H9 (cell line): Measurements from ENCODE around the gene KHSRP. TPM values are rescaled to one million over a fixed set of nuclear protein-coding genes. Genes with fewer than 3 reads are reported as not detected.
A peak's percentile ranks its signal among the peaks of the same experiment; 100 is the strongest.

Source experiments
- DNase-seq: peaks from one replicate; pipeline ENCODE4 v3.0.0-alpha.2; 2017
- H2AFZ ChIP-seq: one replicate; pipeline ENCODE4 v1.6.1; 2013; ENCODE audit warnings: mild to moderate bottlenecking, low read length, control low read depth, moderate library complexity
- H2AK5ac ChIP-seq: 2 replicates; pipeline ENCODE4 v1.6.1; 2013; ENCODE audit warnings: low read length, control low read depth, mixed read lengths; ENCODE audit not compliant: insufficient read length
- H2BK120ac ChIP-seq: one replicate; pipeline ENCODE4 v1.6.1; 2013; ENCODE audit warnings: low read depth, mild to moderate bottlenecking, low read length, control low read depth, inconsistent platforms; ENCODE audit not compliant: poor library complexity, severe bottlenecking
- H2BK12ac ChIP-seq: 2 replicates; pipeline ENCODE4 v1.6.1; 2013; ENCODE audit warnings: low read length, control low read depth, mixed read lengths, low read depth; ENCODE audit not compliant: insufficient read length
- H2BK15ac ChIP-seq: 2 replicates; pipeline ENCODE4 v1.6.1; 2013; ENCODE audit warnings: low read depth, low read length, control low read depth
- H2BK20ac ChIP-seq: one replicate; pipeline ENCODE4 v1.6.1; 2013; ENCODE audit warnings: low read depth, mild to moderate bottlenecking, low read length, control low read depth, inconsistent platforms; ENCODE audit not compliant: poor library complexity, severe bottlenecking
- H2BK5ac ChIP-seq: 2 replicates; pipeline ENCODE4 v1.6.1; 2013; ENCODE audit warnings: low read length, control low read depth, mixed read lengths; ENCODE audit not compliant: insufficient read length
- H3K14ac ChIP-seq: 2 replicates; pipeline ENCODE4 v1.6.1; 2013; ENCODE audit warnings: low read length, control low read depth; ENCODE audit not compliant: insufficient read depth
- H3K18ac ChIP-seq: 2 replicates; pipeline ENCODE4 v1.6.1; 2013; ENCODE audit warnings: low read depth, mild to moderate bottlenecking, mixed read lengths, low read length, control low read depth; ENCODE audit not compliant: insufficient read length
- H3K23ac ChIP-seq: 2 replicates; pipeline ENCODE4 v1.6.1; 2013; ENCODE audit warnings: low read length, control low read depth, mixed read lengths, low read depth; ENCODE audit not compliant: insufficient read length
- H3K23me2 ChIP-seq: 2 replicates; pipeline ENCODE4 v1.6.1; 2013; ENCODE audit warnings: low read depth, mild to moderate bottlenecking, mixed read lengths, low read length, control low read depth; ENCODE audit not compliant: insufficient read length, poor library complexity, severe bottlenecking
- H3K27ac ChIP-seq: 2 replicates; pipeline ENCODE4 v1.5.1; 2013; ENCODE audit warnings: low read length, control low read depth, mixed read lengths, low read depth; ENCODE audit not compliant: insufficient read length
- H3K27me3 ChIP-seq: 2 replicates; pipeline ENCODE4 v1.6.1; 2013; ENCODE audit warnings: low read length, control low read depth, inconsistent platforms; ENCODE audit not compliant: insufficient read depth
- H3K4ac ChIP-seq: 2 replicates; pipeline ENCODE4 v1.6.1; 2013; ENCODE audit warnings: low read depth, mild to moderate bottlenecking, control low read depth, inconsistent platforms, low read length, moderate library complexity
- H3K4me1 ChIP-seq: 2 replicates; pipeline ENCODE4 v1.6.1; 2013; ENCODE audit warnings: low read length, control low read depth, inconsistent platforms; ENCODE audit not compliant: insufficient read depth
- H3K4me2 ChIP-seq: 2 replicates; pipeline ENCODE4 v1.6.1; 2013; ENCODE audit warnings: low read length, control low read depth, mixed read lengths; ENCODE audit not compliant: insufficient read length, insufficient read depth
- H3K56ac ChIP-seq: 2 replicates; pipeline ENCODE4 v1.6.1; 2013; ENCODE audit warnings: low read depth, mild to moderate bottlenecking, mixed read lengths, low read length, control low read depth; ENCODE audit not compliant: insufficient read length
- H3K79me1 ChIP-seq: 2 replicates; pipeline ENCODE4 v1.6.1; 2013; ENCODE audit warnings: low read depth, mild to moderate bottlenecking, moderate library complexity, low read length, control low read depth, inconsistent platforms; ENCODE audit not compliant: insufficient read depth, poor library complexity, severe bottlenecking
- H3K79me2 ChIP-seq: 2 replicates; pipeline ENCODE4 v1.6.1; 2013; ENCODE audit warnings: low read length, control low read depth, inconsistent platforms; ENCODE audit not compliant: insufficient read depth
- H3K9ac ChIP-seq: 2 replicates; pipeline ENCODE4 v1.6.1; 2013; ENCODE audit warnings: low read length, control low read depth, mixed read lengths; ENCODE audit not compliant: insufficient read length; ENCODE audit errors: extremely low read depth
- H3K9me3 ChIP-seq: one replicate; pipeline ENCODE4 v1.6.1; 2013; ENCODE audit warnings: low read depth, low read length, inconsistent platforms; ENCODE audit not compliant: control insufficient read depth
- H3T11ph ChIP-seq: one replicate; pipeline ENCODE4 v1.6.1; 2013; ENCODE audit warnings: mild to moderate bottlenecking, low read length, control low read depth, inconsistent platforms
- H4K20me1 ChIP-seq: one replicate; pipeline ENCODE4 v1.6.1; 2013; ENCODE audit not compliant: control insufficient read depth, insufficient read length, insufficient read depth
- H4K5ac ChIP-seq: 2 replicates; pipeline ENCODE4 v1.6.1; 2013; ENCODE audit warnings: low read depth, mild to moderate bottlenecking, mixed read lengths, low read length, control low read depth; ENCODE audit not compliant: insufficient read length
- H4K8ac ChIP-seq: replicated peaks from 2 replicates; pipeline ENCODE4 v1.6.1; 2013; ENCODE audit warnings: low read length, control low read depth, mixed read lengths, low read depth; ENCODE audit not compliant: insufficient read length
- H4K91ac ChIP-seq: 2 replicates; pipeline ENCODE4 v1.6.1; 2013; ENCODE audit warnings: low read depth, mild to moderate bottlenecking, moderate library complexity, mixed read lengths, low read length, control low read depth; ENCODE audit not compliant: insufficient read length
- H3K27ac Mint-ChIP-seq, 3 experiments: 2 replicates in 2 of 3; 3 replicates in 1 of 3; pipeline ENCODE4 v1.8.0; 2020 to 2021; ENCODE audit warnings: mixed read lengths in 3 of 3, mild to moderate bottlenecking in 1 of 3, moderate library complexity in 1 of 3
- H3K27me3 Mint-ChIP-seq: 2 replicates; pipeline ENCODE4 v1.8.0; 2021; ENCODE audit warnings: low read depth, mild to moderate bottlenecking, moderate library complexity, mixed read lengths
- H3K36me3 Mint-ChIP-seq, 3 experiments: 2 replicates in 2 of 3; 3 replicates in 1 of 3; pipeline ENCODE4 v1.8.0; 2020 to 2021; ENCODE audit warnings: low read depth in 3 of 3, mixed read lengths in 3 of 3; ENCODE audit not compliant: insufficient read depth in 1 of 3
- H3K4me1 Mint-ChIP-seq, 2 experiments: 2 replicates each; pipeline ENCODE4 v1.8.0; 2020; ENCODE audit warnings: mixed read lengths in 2 of 2
- H3K4me3 Mint-ChIP-seq, 2 experiments: 2 replicates in 1 of 2; 3 replicates in 1 of 2; pipeline ENCODE4 v1.8.0; 2020 to 2021; ENCODE audit warnings: mild to moderate bottlenecking in 2 of 2, mixed read lengths in 2 of 2, moderate library complexity in 1 of 2
- H3K9me3 Mint-ChIP-seq, 2 experiments: 2 replicates in 1 of 2; 3 replicates in 1 of 2; pipeline ENCODE4 v1.8.0; 2020; ENCODE audit warnings: mild to moderate bottlenecking in 2 of 2, mixed read lengths in 2 of 2, moderate library complexity in 1 of 2
- CTCF ChIP-seq: fragments of 200-600 bp; sonication (generic); conservative IDR thresholded peaks from 3 replicates; pipeline ENCODE4 v1.8.0; 2021; ENCODE audit warnings: antibody characterized with exemption, mild to moderate bottlenecking
- WGBS: extraction: QIAGEN DNeasy Blood & Tissue Kit; methylation state at CpG from one replicate; pipeline ENCODE4 v1.1.7; 2013; ENCODE audit warnings: missing lambda C conversion rate, low lambda C conversion rate, mixed read lengths; ENCODE audit not compliant: insufficient read length; ENCODE audit errors: extremely low coverage; 5-methylcytosine and 5-hydroxymethylcytosine counted together
- total RNA-seq: library from RNA; stranded (reverse); gene quantifications from 2 replicates; pipeline ENCODE4 v1.2.1, GENCODE V29; 2021

The KHSRP gene
- total RNA-seq, 1 experiment from 2014 or later, result 602 TPM

- Histone ChIP-seq H4K20me1 (peaks cover 2% of the 10 kb centered on the region), H2BK15ac (no peak overlapping the region), H4K91ac (no peak overlapping the region), H3K4me2 (no peak overlapping the region), H2BK12ac (no peak overlapping the region), H4K5ac (no peak overlapping the region), H3K4ac (no peak overlapping the region), H3K56ac (no peak overlapping the region), H3K23ac (no peak overlapping the region), H3K9ac (no peak overlapping the region), H2BK5ac (no peak overlapping the region), H3K14ac (no peak overlapping the region), H4K8ac (no peak overlapping the region), H2AK5ac (no peak overlapping the region), H3K27ac (no peak overlapping the region), H3K9me3 (no peaks in the 10 kb centered on the region), H3K79me2 (no peaks in the 10 kb centered on the region), H3T11ph (no peak overlapping the region), H3K18ac (no peak overlapping the region), H2AFZ (no peak overlapping the region), H2BK20ac (no peak overlapping the region), H3K4me1 (no peaks in the 10 kb centered on the region), H3K23me2 (no peaks in the 10 kb centered on the region), H2BK120ac (no peak overlapping the region), H3K79me1 (no peaks in the 10 kb centered on the region), H3K27me3 (no peaks in the 10 kb centered on the region)
- WGBS, result no CpG with 5 or more reads among the region's 3 CpGs
- peaks cover 5% of the 10 kb centered on the region for H3K27me3 Mint-ChIP-seq
- H3K4me1 Mint-ChIP-seq, result no peaks in the 10 kb centered on the region; a peak in 1 of 4 replicates
- TF ChIP-seq CTCF, result no peak
- H3K4me3 Mint-ChIP-seq, result peak overlapping the region in 1 of 2 experiments; percentile 29; a peak in 1 of 5 replicates
- peak overlapping the region in 2 of 3 experiments; percentile 16 to 65; a peak in 2 of 7 replicates for H3K27ac Mint-ChIP-seq
- peaks cover 7 to 11% (median 9%) of the 10 kb centered on the region in 3 experiments; a peak in 6 of 7 replicates for H3K36me3 Mint-ChIP-seq
- no peak for DNase-seq
- H3K9me3 Mint-ChIP-seq, result no peaks in the 10 kb centered on the region
Measured at GRCh38 chr19:6440905-6441304, 16.3 kb upstream of the KHSRP start.
